SU-DHL-6 (cell line): ENCODE results near the gene KLHL1.

Source experiments
- H2AFZ ChIP-seq: fragments of 200-600 bp; sonication (generic); 2 replicates; pipeline ENCODE4 v1.6.1; 2014; ENCODE audit warnings: low read depth, mild to moderate bottlenecking, moderate library complexity, mixed read lengths, antibody characterized with exemption, low read length; ENCODE audit not compliant: severe bottlenecking
- H3F3A ChIP-seq: fragments of 200-600 bp; shearing (Covaris generic); 2 replicates; pipeline ENCODE4 v1.6.0; 2016; ENCODE audit warnings: antibody characterized with exemption, mild to moderate bottlenecking; ENCODE audit not compliant: insufficient read depth
- H3K27ac ChIP-seq: fragments of 200-600 bp; sonication (generic); 2 replicates; pipeline ENCODE4 v1.5.1; 2016; ENCODE audit warnings: low read depth, mild to moderate bottlenecking, low read length, moderate library complexity, mixed read lengths
- H3K27me3 ChIP-seq: fragments of 200-600 bp; sonication (generic), shearing (Covaris generic); 2 replicates; pipeline ENCODE4 v1.6.0; 2014; ENCODE audit warnings: mild to moderate bottlenecking, low read length
- H3K36me3 ChIP-seq: fragments of 200-600 bp; sonication (generic); 2 replicates; pipeline ENCODE4 v1.6.1; 2014; ENCODE audit warnings: mild to moderate bottlenecking, low read length, mixed read lengths
- H3K4me2 ChIP-seq: fragments of 300-600, 200-600 bp; shearing (Covaris generic), sonication (generic); 2 replicates; pipeline ENCODE4 v1.6.0; 2014; ENCODE audit warnings: low read length, low read depth, mild to moderate bottlenecking; ENCODE audit not compliant: poor library complexity, severe bottlenecking
- H3K4me3 ChIP-seq: fragments of 200-600 bp; sonication (generic); 2 replicates; pipeline ENCODE4 v1.5.1; 2014; ENCODE audit warnings: antibody characterized with exemption, low read length, mild to moderate bottlenecking, mixed read lengths; ENCODE audit not compliant: insufficient read depth, poor library complexity, severe bottlenecking
- H3K79me2 ChIP-seq: fragments of 200-600 bp; sonication (generic); 2 replicates; pipeline ENCODE4 v1.6.1; 2014; ENCODE audit warnings: mild to moderate bottlenecking, low read length, moderate library complexity; ENCODE audit not compliant: insufficient read depth
- H3K9ac ChIP-seq: fragments of 200-600 bp; sonication (generic); 2 replicates; pipeline ENCODE4 v1.7.0; 2014; ENCODE audit warnings: mild to moderate bottlenecking, low read length
- H3K9me2 ChIP-seq: fragments of 200-600 bp; sonication (generic); replicated peaks from 2 replicates; pipeline ENCODE4 v1.6.1; 2014; ENCODE audit warnings: low read length; ENCODE audit not compliant: insufficient read depth
- H3K9me3 ChIP-seq: fragments of 200-600 bp; sonication (generic); 2 replicates; pipeline ENCODE4 v1.6.1; 2014; ENCODE audit warnings: low read length, mixed read lengths; ENCODE audit not compliant: insufficient read depth
- H4K20me1 ChIP-seq: fragments of 200-600 bp; sonication (generic); 2 replicates; pipeline ENCODE4 v1.6.1; 2014; ENCODE audit warnings: low read depth, mild to moderate bottlenecking, antibody characterized with exemption, low read length, moderate library complexity, mixed read lengths
- CTCF ChIP-seq: fragments of 200-600 bp; sonication (generic); IDR thresholded peaks from one replicate; pipeline ENCODE4 v1.5.1; 2017; ENCODE audit warnings: antibody characterized with exemption, mild to moderate bottlenecking, low read length, moderate library complexity; ENCODE audit not compliant: insufficient read depth, poor library complexity, severe bottlenecking
- EZH2phosphoT487 ChIP-seq: fragments of 200-600 bp; sonication (generic), shearing (Covaris generic); conservative IDR thresholded peaks from 2 replicates; pipeline ENCODE4 v1.6.1; 2018; ENCODE audit warnings: mild to moderate bottlenecking, antibody characterized with exemption, low read length, moderate library complexity, mixed read lengths

KLHL1 gene

DNA sequence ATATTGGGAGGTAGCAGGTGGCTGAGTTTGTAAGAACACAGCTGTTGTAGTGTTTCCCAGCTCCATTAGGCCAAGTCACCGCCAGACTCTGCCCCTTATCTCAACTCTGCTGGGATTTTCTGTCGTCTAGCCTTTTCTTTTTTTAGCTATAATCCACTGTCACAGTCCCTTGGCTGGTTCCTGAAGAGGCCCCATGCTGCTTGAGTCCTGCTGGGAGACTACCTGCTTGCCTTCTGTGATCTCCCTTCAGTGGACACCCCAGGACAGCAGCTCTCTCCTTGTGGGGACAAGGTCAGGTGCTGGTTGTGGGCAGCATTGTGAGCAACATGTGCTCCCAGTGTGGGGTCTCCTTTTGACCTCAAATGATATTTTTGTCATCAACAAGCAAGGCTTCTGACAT lies 195.6 kb downstream of the KLHL1 start:
- no peaks in the 10 kb centered on the region for H3F3A ChIP-seq
- TF ChIP-seq EZH2phosphoT487 (no peak), CTCF (no peak)
- H3K9me3 ChIP-seq, result no peaks in the 10 kb centered on the region
- no peak overlapping the region for H3K4me3 ChIP-seq
- H3K4me2 ChIP-seq, result no peak overlapping the region
- H3K27ac ChIP-seq, result no peak overlapping the region
- H3K27me3 ChIP-seq, result no peaks in the 10 kb centered on the region
- peak overlapping the region; percentile 31 for H2AFZ ChIP-seq
- no peaks in the 10 kb centered on the region for H4K20me1 ChIP-seq
- no peak overlapping the region for H3K9ac ChIP-seq
- no peaks in the 10 kb centered on the region for H3K9me2 ChIP-seq
- H3K79me2 ChIP-seq, result no peaks in the 10 kb centered on the region
- H3K36me3 ChIP-seq, result no peaks in the 10 kb centered on the region

GRCh38 chr13:69910800-69911199 lies 197.5 kb downstream of the KLHL1 start:
- Histone ChIP-seq H3F3A (no peaks in the 10 kb centered on the region), H3K36me3 (no peaks in the 10 kb centered on the region), H3K79me2 (no peaks in the 10 kb centered on the region), H3K27me3 (no peaks in the 10 kb centered on the region), H3K9me3 (peaks cover 5% of the 10 kb centered on the region; the same call in 1 of the 2 replicates), H4K20me1 (no peaks in the 10 kb centered on the region), H3K27ac (no peak overlapping the region), H3K9me2 (no peaks in the 10 kb centered on the region), H3K9ac (no peak overlapping the region), H3K4me3 (no peak overlapping the region), H2AFZ (peak overlapping the region; percentile 6), H3K4me2 (no peak overlapping the region)
- TF ChIP-seq EZH2phosphoT487 (no peak), CTCF (no peak)

- no peaks in the 10 kb centered on the region for H3K79me2 ChIP-seq
- H3K36me3 ChIP-seq, result no peaks in the 10 kb centered on the region
- no peak overlapping the region for H3K27ac ChIP-seq
- peak overlapping the region; percentile 39 for H2AFZ ChIP-seq
- no peak for TF ChIP-seq EZH2phosphoT487
- no peak for TF ChIP-seq CTCF
- H3K9me2 ChIP-seq, result no peaks in the 10 kb centered on the region
- H3K4me2 ChIP-seq, result no peak overlapping the region
- no peaks in the 10 kb centered on the region for H3K27me3 ChIP-seq
- no peak overlapping the region for H3K9ac ChIP-seq
- H3F3A ChIP-seq, result no peaks in the 10 kb centered on the region
- H4K20me1 ChIP-seq, result no peaks in the 10 kb centered on the region
- H3K4me3 ChIP-seq, result no peak overlapping the region
- H3K9me3 ChIP-seq, result peaks cover 5% of the 10 kb centered on the region; the same call in 1 of the 2 replicates
Measured at GRCh38 chr13:69904784-69905183, 203.5 kb downstream of the KLHL1 start.

DNA sequence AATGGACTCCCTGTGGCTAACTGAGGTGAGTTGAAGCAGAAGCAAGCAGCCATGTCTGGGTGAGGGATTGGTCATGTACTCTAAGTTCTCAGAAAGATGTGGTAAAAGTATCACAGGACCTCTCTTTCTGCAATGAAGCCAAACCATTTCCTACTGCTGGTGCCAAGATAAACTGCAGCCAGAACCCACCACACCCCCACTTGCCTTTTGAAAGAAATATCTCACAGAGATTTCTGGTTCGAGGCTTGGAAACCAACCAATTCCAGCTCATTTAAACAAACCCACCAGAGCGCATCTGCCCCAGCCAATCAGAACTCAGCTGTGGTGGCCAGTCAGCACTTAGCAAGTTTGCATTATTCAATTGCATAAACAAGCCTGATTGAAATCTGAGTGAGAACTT lies 205.2 kb downstream of the KLHL1 start:
- Histone ChIP-seq H3K4me2 (no peak overlapping the region), H3K9me3 (peaks cover 5% of the 10 kb centered on the region; the same call in 1 of the 2 replicates), H4K20me1 (no peaks in the 10 kb centered on the region), H3K9ac (no peak overlapping the region), H2AFZ (no peak overlapping the region), H3K4me3 (no peak overlapping the region), H3F3A (no peaks in the 10 kb centered on the region), H3K79me2 (no peaks in the 10 kb centered on the region), H3K27ac (no peak overlapping the region), H3K36me3 (no peaks in the 10 kb centered on the region), H3K27me3 (no peaks in the 10 kb centered on the region), H3K9me2 (no peaks in the 10 kb centered on the region)
- TF ChIP-seq CTCF, result no peak
- TF ChIP-seq EZH2phosphoT487, result no peak
